Cardiac muscle cell (in vitro differentiated cells and primary cell): Measurements from ENCODE around the gene TMEM259. TPM values are rescaled to one million over a fixed set of nuclear protein-coding genes. Genes with fewer than 3 reads are reported as not detected.

Experiments
- DNase-seq, 2 donors: peaks; one replicate each; pipeline versions ENCODE4 v3.0.0 to v3.0.0-alpha.2; 2010 to 2017; ENCODE audit warnings: low read depth in 1 of 2, low spot score in 1 of 2
- H3K27ac ChIP-seq: fragments of 200-600 bp; sonication (generic); 2 replicates; pipeline ENCODE4 v1.5.1; 2016
- H3K27me3 ChIP-seq: fragments of 200-600 bp; sonication (generic); 2 replicates; pipeline ENCODE4 v1.6.0; 2016; ENCODE audit warnings: control low read depth
- H3K36me3 ChIP-seq: fragments of 200-600 bp; sonication (generic); 2 replicates; pipeline ENCODE4 v1.5.1; 2016; ENCODE audit warnings: control low read depth
- H3K4me1 ChIP-seq: fragments of 200-600 bp; sonication (generic); 2 replicates; pipeline ENCODE4 v1.8.1; 2017; ENCODE audit warnings: low read depth, mild to moderate bottlenecking, mixed run types
- H3K4me3 ChIP-seq: fragments of 200-600 bp; sonication (generic); 2 replicates; pipeline ENCODE4 v1.5.1; 2016; ENCODE audit warnings: mild to moderate bottlenecking
- H3K9me3 ChIP-seq: fragments of 200-600 bp; sonication (generic); 2 replicates; pipeline ENCODE4 v1.5.1; 2017; ENCODE audit warnings: low read depth, mild to moderate bottlenecking, control low read depth
- polyA plus RNA-seq: library from polyadenylated mRNA; unstranded; fragments of >200 nt; fragmentation: Nextera tagmentation; extraction: Ambion mirVana; gene quantifications from 2 replicates; pipeline ENCODE4 v1.2.1, GENCODE V29; 2016
- total RNA-seq: library from RNA; depleted of rRNA; stranded (reverse); fragments of >200 nt; gene quantifications from 2 replicates; pipeline ENCODE4 v1.2.3, GENCODE V29; 2016
- TF ChIP-seq, protein P1 (sequence below): IDR thresholded peaks from 2 replicates; pipeline ENCODE4 v1.5.1; 2012; ENCODE audit warnings: low read depth, mild to moderate bottlenecking, low read length

Gene TMEM259
- total and polyA plus RNA-seq, 2 experiments from 2014 or later = 370 to 403 TPM

DNA sequence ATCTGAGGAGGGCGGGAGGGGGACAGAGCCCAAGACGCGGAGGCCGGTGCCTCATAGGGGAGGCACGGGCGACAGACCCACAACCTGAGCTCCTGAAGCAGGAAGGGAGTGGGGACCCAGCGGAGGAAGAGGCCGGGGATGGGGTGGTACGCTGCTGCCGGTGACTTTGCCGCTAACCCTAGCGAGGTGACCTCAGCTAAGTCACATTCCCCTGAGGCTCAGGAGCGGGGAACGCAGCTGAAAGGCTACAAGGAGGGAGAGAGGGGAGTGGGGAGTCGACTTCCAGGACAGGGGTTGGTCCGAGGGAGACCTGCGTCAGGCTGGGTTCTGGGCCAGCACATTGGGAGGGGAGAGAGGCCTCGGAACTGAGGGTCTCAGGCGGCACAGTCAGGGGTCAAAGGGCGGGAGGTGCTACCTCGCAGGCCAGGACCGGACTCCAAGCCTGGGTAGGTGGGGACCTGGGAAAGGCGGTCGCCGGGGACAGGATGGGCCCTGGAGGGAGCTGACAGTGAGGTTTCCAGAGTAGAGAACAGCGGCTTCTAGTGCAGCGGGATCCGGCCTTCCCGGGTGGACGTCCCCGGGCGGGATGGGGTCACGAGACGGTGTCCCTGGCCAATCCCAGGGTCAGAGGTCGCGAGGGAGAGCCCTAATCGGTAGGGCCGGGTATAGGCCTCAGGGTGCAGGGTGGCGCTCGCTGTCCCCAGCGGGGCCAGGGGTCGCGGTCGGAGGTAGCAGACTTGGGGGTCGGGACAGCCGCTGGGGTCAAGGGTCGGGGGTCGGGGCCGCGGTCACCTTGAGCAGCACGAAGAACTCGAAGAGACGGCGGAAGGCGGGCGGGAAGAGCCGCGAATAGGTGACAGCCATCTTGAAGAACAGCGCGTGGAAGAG is 699 bp downstream of the TMEM259 start:
- peaks cover 35% of the 10 kb centered on the region for H3K4me1 ChIP-seq

DNA sequence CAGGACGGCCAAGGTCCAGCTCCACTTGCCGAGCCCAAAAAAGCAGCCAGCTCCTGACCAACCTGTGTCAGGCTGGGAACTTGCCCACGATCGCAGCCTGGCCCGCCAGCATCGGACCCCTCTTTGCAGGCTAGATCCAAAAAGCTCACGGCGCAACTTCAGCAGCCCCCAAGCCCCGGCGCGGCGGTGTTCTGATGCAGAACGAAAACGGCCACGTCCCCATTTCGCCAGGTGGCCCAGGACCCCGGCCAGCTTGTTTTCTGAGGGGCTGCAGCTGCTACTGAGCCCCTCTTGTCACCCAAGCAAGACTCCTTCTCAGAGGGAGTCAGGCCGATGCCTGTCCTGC is 1.3 kb downstream of the TMEM259 start:
- Histone ChIP-seq H3K36me3 (no peaks in the 10 kb centered on the region), H3K4me1 (peaks cover 35% of the 10 kb centered on the region), H3K4me3 (peak overlapping the region; percentile 85), H3K9me3 (no peaks in the 10 kb centered on the region), H3K27me3 (no peaks in the 10 kb centered on the region), H3K27ac (no peak overlapping the region)
- TF ChIP-seq, protein P1, sequence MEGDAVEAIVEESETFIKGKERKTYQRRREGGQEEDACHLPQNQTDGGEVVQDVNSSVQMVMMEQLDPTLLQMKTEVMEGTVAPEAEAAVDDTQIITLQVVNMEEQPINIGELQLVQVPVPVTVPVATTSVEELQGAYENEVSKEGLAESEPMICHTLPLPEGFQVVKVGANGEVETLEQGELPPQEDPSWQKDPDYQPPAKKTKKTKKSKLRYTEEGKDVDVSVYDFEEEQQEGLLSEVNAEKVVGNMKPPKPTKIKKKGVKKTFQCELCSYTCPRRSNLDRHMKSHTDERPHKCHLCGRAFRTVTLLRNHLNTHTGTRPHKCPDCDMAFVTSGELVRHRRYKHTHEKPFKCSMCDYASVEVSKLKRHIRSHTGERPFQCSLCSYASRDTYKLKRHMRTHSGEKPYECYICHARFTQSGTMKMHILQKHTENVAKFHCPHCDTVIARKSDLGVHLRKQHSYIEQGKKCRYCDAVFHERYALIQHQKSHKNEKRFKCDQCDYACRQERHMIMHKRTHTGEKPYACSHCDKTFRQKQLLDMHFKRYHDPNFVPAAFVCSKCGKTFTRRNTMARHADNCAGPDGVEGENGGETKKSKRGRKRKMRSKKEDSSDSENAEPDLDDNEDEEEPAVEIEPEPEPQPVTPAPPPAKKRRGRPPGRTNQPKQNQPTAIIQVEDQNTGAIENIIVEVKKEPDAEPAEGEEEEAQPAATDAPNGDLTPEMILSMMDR = no peak
- DNase-seq = no peak

More for the DNA sequence above, 699 bp downstream of the TMEM259 start:
- TF ChIP-seq, protein P1 = no peak
- H3K27me3 ChIP-seq = no peaks in the 10 kb centered on the region
- peak overlapping the region; percentile 99 for H3K27ac ChIP-seq
- H3K36me3 ChIP-seq = no peaks in the 10 kb centered on the region
- peak overlapping the region; percentile 85 for H3K4me3 ChIP-seq
- no peak for DNase-seq
- H3K9me3 ChIP-seq = no peaks in the 10 kb centered on the region

DNA sequence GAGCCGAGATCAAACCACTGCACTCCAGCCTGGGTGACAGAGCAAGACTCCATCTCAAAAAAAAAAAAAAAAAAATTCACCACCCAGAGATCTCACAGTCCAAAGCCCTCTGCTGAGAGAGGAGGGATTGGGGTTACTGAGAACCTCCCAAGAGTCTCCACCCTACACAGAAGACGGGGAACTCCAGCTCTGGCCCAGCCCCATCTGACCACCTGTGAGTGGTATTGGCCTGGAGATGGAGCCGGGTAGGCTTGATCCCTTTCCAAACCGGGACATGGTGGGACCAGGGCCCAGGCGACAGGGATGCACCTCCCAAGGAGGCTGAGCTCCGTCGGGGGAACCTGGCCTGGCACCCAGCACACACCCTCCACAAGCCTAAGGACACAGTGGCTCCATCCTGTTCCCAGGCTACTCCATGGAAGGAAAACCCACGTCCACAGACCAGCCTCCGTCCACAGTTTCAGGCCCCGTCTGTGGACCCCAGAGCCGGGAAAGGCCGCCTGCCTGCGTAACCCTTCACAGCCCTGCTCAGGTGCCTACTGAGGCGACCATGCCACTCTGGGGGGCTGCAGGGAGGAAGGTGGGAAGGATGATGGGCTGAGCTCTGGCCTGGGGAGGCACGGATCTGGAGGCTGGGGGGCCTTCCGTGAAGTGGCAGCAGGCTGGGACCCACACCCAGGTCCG is 1.8 kb downstream of the TMEM259 start:
- TF ChIP-seq, protein P1 = no peak
- H3K4me3 ChIP-seq = peak overlapping the region; percentile 85
- H3K4me1 ChIP-seq = peaks cover 35% of the 10 kb centered on the region
- DNase-seq = no peak
- peaks cover 1% of the 10 kb centered on the region for H3K36me3 ChIP-seq
- H3K27me3 ChIP-seq = no peaks in the 10 kb centered on the region
- no peaks in the 10 kb centered on the region for H3K9me3 ChIP-seq
- H3K27ac ChIP-seq = no peak overlapping the region

DNA sequence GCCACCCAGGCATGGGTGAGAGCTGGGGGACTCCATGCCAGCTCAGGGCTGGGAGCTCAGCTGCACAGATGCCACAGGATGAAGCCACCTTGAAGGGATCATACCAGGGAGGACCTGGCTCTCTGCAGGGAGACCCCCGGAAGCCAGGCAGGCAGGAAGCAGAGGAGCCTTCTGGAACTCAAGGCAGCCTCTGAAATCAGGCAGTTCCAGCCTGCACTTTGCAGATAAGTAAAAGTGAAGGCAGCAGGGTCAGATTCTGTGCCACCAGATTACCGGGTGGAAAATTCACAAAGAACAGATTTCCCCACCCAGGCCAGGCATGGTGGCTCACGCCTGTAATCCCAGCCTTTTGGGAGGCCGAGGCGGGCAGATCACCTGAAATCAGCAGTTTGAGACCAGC is 2.5 kb downstream of the TMEM259 start:
- Histone ChIP-seq H3K9me3 (no peaks in the 10 kb centered on the region), H3K27ac (no peak overlapping the region), H3K4me3 (no peak overlapping the region), H3K27me3 (no peaks in the 10 kb centered on the region), H3K36me3 (peaks cover 7% of the 10 kb centered on the region), H3K4me1 (peaks cover 35% of the 10 kb centered on the region)
- no peak for DNase-seq
- TF ChIP-seq, protein P1 = no peak

- TF ChIP-seq, protein P1 = no peak
- H3K4me1 ChIP-seq = peaks cover 35% of the 10 kb centered on the region
- H3K27me3 ChIP-seq = no peaks in the 10 kb centered on the region
- no peak overlapping the region for H3K4me3 ChIP-seq
- H3K36me3 ChIP-seq = peaks cover 9% of the 10 kb centered on the region
- H3K9me3 ChIP-seq = no peaks in the 10 kb centered on the region
- H3K27ac ChIP-seq = peak overlapping the region; percentile 36
- no peak for DNase-seq
These were observed 3.0 kb downstream of the TMEM259 start for GRCh38 chr19:1017906-1018305.
